ENCODE measurements around the gene PLXNA4.

PLXNA4 gene

GRCh38 chr7:132373041-132373440, 203.2 kb downstream of the PLXNA4 start:
- no peak for TF ChIP-seq CTCF (IDR thresholded peaks at IDR 0.05)

- no peak for TF ChIP-seq CTCF (IDR thresholded peaks at IDR 0.05)
These were observed 204.3 kb downstream of the PLXNA4 start for GRCh38 chr7:132371948-132372347.

DNA sequence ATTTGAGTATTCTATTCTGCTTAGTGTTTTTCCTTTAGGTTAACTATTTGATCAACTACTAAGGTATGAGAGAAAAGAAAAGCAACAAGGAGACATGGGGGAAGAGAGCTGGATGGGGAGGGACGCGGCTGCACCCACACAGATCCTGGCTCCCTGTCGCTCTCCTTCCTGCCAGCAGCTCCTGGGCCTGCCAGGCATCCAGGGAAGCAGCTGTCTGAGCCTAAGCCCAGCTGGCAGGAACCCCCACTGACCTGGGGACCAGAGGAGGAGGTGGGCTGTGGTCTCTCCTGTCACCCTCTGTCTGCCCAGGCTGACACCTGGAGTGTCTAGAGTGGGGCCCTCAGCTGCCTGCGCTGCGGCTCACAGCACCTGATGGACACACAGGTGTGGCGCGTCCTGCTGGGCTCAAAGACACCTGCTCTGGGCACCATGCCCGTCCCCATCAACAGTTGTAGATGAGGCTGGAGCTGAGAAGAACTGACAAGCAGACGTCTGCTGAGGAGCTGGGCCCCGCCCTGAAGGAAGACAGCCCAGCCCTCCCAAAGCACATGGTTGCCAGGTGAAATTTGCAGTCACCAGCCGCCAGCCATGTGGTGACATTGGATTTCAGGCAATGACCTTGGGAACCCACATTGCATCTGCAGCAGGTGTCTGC, 207.9 kb downstream of the PLXNA4 start:
- no peak for TF ChIP-seq CTCF (IDR thresholded peaks at IDR 0.05)

GRCh38 chr7:132367795-132368194, 208.5 kb downstream of the PLXNA4 start:
- TF ChIP-seq CTCF (IDR thresholded peaks at IDR 0.05): no peak

- TF ChIP-seq CTCF (IDR thresholded peaks at IDR 0.05): no peak
These were observed 209.3 kb downstream of the PLXNA4 start for GRCh38 chr7:132367004-132367403.

- no peak for TF ChIP-seq CTCF (IDR thresholded peaks at IDR 0.05)
These were observed 212.0 kb downstream of the PLXNA4 start for GRCh38 chr7:132364226-132364625.

DNA sequence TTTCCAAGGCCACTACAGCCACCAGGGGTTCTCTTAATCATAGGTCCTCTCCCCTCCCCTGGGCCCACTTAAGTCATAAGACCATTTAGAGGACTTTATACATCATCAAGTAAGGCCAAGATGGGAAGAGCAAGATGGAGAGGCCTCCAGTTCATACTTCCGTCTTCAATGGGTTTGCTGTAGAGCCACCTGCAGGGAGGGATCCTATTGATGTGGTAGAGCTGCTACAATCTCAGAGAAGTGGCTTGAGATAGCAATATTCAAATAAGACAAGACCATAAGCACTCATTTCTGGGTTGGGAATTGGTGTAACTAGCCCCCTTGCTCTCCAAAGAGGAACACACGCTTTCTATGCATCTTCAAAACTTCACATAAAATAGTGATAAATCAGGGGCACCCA, 214.2 kb downstream of the PLXNA4 start:
- no peak for TF ChIP-seq CTCF (IDR thresholded peaks at IDR 0.05)

GRCh38 chr7:132361146-132361545, 215.1 kb downstream of the PLXNA4 start:
- no peak for TF ChIP-seq CTCF (IDR thresholded peaks at IDR 0.05)

All from LNCAP (cell line).